Osteocyte (in vitro differentiated cells): ENCODE measurements around the gene MAP7. TPM values are rescaled to one million over a fixed set of nuclear protein-coding genes. Genes with fewer than 3 reads are reported as not detected.

Source experiments
- DNase-seq: peaks from one replicate; pipeline ENCODE4 v3.0.0; 2021; ENCODE audit warnings: mixed read lengths; ENCODE audit not compliant: unreplicated experiment; ENCODE audit errors: extremely low spot score
- H3K27ac Mint-ChIP-seq: one replicate; pipeline ENCODE4 v1.8.0; 2021; ENCODE audit warnings: mild to moderate bottlenecking, mixed read lengths; ENCODE audit not compliant: unreplicated experiment
- H3K27me3 Mint-ChIP-seq: one replicate; pipeline ENCODE4 v1.8.0; 2021; ENCODE audit warnings: mixed read lengths; ENCODE audit not compliant: unreplicated experiment
- H3K36me3 Mint-ChIP-seq: one replicate; pipeline ENCODE4 v1.8.0; 2021; ENCODE audit warnings: mixed read lengths; ENCODE audit not compliant: unreplicated experiment
- H3K4me1 Mint-ChIP-seq: one replicate; pipeline ENCODE4 v1.8.0; 2021; ENCODE audit warnings: mixed read lengths; ENCODE audit not compliant: unreplicated experiment
- H3K4me3 Mint-ChIP-seq: one replicate; pipeline ENCODE4 v1.8.0; 2021; ENCODE audit warnings: mild to moderate bottlenecking, moderate library complexity, mixed read lengths; ENCODE audit not compliant: unreplicated experiment
- H3K9me3 Mint-ChIP-seq: one replicate; pipeline ENCODE4 v1.8.0; 2021; ENCODE audit warnings: mixed read lengths; ENCODE audit not compliant: unreplicated experiment
- total RNA-seq: library from RNA; stranded (reverse); gene quantifications from 2 replicates; pipeline ENCODE4 v1.2.1, GENCODE V29; 2021
- TF ChIP-seq, protein P1 (sequence below): fragments of 200-600 bp; sonication (generic); IDR thresholded peaks from 2 replicates; pipeline ENCODE4 v1.5.0; 2021; ENCODE audit warnings: antibody characterized with exemption, mild to moderate bottlenecking, moderate library complexity

Gene MAP7
- total RNA-seq, 1 donor from 2014 or later, result 0.38 TPM

- H3K4me1 Mint-ChIP-seq, result no peaks in the 10 kb centered on the region
- TF ChIP-seq, protein P1, sequence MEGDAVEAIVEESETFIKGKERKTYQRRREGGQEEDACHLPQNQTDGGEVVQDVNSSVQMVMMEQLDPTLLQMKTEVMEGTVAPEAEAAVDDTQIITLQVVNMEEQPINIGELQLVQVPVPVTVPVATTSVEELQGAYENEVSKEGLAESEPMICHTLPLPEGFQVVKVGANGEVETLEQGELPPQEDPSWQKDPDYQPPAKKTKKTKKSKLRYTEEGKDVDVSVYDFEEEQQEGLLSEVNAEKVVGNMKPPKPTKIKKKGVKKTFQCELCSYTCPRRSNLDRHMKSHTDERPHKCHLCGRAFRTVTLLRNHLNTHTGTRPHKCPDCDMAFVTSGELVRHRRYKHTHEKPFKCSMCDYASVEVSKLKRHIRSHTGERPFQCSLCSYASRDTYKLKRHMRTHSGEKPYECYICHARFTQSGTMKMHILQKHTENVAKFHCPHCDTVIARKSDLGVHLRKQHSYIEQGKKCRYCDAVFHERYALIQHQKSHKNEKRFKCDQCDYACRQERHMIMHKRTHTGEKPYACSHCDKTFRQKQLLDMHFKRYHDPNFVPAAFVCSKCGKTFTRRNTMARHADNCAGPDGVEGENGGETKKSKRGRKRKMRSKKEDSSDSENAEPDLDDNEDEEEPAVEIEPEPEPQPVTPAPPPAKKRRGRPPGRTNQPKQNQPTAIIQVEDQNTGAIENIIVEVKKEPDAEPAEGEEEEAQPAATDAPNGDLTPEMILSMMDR, result no peak
- H3K4me3 Mint-ChIP-seq, result no peak overlapping the region
- no peak overlapping the region for H3K27ac Mint-ChIP-seq
- H3K36me3 Mint-ChIP-seq, result no peaks in the 10 kb centered on the region
- no peak for DNase-seq
- no peaks in the 10 kb centered on the region for H3K9me3 Mint-ChIP-seq
- H3K27me3 Mint-ChIP-seq, result peaks cover 33% of the 10 kb centered on the region
These were observed 74.5 kb downstream of the MAP7 start for GRCh38 chr6:136475686-136476085.

DNA sequence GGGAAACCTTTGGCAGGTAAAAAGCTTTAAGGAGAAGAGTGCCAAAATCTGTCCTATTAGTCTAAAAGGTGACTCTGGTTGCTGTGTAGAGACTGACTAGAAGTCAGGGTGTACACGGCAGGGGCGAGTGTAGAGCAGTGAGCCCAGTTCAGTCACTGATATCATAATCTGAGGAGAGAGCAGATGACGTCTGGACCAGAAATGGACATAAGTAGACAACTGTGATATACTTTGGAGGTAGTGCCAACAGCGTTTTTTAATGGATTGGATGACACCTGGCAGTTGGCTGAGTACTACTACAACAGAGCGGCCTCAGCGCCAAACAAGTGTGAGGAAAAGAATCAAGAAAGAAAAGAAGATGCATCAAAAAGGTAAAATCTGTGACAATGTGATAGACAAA lies 76.0 kb downstream of the MAP7 start:
- TF ChIP-seq, protein P1, result no peak
- Mint-ChIP-seq H3K36me3 (no peaks in the 10 kb centered on the region), H3K4me1 (no peaks in the 10 kb centered on the region), H3K9me3 (no peaks in the 10 kb centered on the region), H3K27ac (no peak overlapping the region), H3K27me3 (peaks cover 29% of the 10 kb centered on the region), H3K4me3 (no peak overlapping the region)
- no peak for DNase-seq

DNA sequence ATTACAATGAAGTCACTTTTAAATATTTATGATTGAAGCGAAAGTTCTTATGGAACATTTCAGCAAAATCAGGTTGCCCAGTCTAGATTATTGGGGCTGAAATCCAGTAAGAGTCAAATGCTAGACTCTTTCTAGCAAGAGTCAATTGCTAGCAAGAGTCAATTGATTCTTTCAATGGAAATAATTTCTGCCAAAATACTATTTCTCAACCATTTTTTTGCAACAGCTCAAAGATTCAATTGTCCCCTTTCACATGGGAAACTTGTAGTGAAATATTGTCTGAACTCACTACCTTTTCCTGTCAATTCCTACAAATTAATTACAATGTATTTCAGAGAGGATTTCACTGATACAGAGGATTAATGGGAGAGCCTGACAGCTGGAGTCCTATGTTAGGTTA lies 78.3 kb downstream of the MAP7 start:
- no peak overlapping the region for H3K4me3 Mint-ChIP-seq
- H3K9me3 Mint-ChIP-seq, result no peaks in the 10 kb centered on the region
- H3K36me3 Mint-ChIP-seq, result no peaks in the 10 kb centered on the region
- TF ChIP-seq, protein P1, result no peak
- peaks cover 25% of the 10 kb centered on the region for H3K27me3 Mint-ChIP-seq
- H3K4me1 Mint-ChIP-seq, result no peaks in the 10 kb centered on the region
- DNase-seq, result no peak
- no peak overlapping the region for H3K27ac Mint-ChIP-seq

- Mint-ChIP-seq H3K36me3 (no peaks in the 10 kb centered on the region), H3K4me3 (no peak overlapping the region), H3K4me1 (no peaks in the 10 kb centered on the region), H3K27ac (no peak overlapping the region), H3K9me3 (no peaks in the 10 kb centered on the region), H3K27me3 (peaks cover 21% of the 10 kb centered on the region)
- DNase-seq, result no peak
- TF ChIP-seq, protein P1, result no peak
These were observed 78.8 kb downstream of the MAP7 start for GRCh38 chr6:136471372-136471771.

DNA sequence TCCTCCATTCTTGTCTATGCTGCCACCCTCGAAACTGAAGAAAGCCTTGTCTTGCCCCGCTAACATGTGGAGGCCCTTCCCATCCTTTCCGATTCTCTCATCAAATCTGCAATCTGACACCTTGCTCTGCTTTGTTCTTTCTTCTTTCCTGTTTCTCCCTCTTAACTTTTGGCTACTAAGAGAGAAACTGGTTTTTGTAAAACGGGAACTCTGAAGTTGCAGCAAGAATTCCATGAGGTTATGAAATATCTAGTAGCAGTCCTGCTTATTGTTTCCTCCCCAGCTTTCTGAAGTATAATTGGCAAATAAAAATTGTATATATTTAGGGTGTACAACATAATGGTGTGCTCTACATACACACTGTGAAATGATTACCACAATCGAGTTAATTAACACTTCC lies 80.2 kb downstream of the MAP7 start:
- no peaks in the 10 kb centered on the region for H3K36me3 Mint-ChIP-seq
- no peak overlapping the region for H3K4me3 Mint-ChIP-seq
- no peaks in the 10 kb centered on the region for H3K4me1 Mint-ChIP-seq
- TF ChIP-seq, protein P1, result no peak
- H3K27me3 Mint-ChIP-seq, result peaks cover 25% of the 10 kb centered on the region
- H3K9me3 Mint-ChIP-seq, result no peaks in the 10 kb centered on the region
- no peak overlapping the region for H3K27ac Mint-ChIP-seq
- DNase-seq, result no peak
